HuH-7.5 (cell line): Measurements from ENCODE around the gene S100A9.

Experiments
- DNase-seq: peaks from one replicate; pipeline ENCODE4 v3.0.0; 2011; ENCODE audit warnings: low spot score

Gene S100A9

GRCh38 chr1:153361480-153362109, 3.9 kb downstream of the S100A9 start:
- no peak for DNase-seq

DNA sequence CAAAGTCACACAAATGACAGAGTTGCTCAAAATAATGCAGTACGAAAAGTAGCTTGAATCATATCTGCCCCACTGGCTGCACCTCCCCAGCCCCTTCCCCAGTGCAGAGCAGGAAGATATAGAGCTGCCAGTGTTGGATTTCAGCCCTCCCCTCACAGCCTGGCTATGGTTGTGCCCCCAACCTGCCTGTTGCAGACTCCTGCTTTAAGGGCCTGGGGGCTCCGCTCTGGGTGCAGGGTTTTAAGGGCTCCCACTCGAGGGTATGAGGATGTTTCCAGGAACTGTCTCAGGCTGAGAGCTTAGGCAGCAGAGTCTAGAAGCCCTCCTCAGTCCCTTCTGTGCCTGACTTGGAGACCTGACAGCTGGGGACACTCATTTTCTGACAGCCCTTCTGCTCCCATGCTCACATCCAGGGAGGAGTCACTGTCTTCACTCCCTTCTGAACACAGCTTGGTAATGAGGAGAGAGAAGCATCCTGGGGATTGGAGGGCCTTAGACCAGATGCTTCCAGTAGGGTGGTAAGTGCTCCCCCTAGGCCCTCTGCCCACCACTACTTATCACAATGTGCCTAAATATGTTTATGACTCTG, 4.6 kb downstream of the S100A9 start:
- DNase-seq = no peak

- no peak for DNase-seq
These were observed 6.0 kb downstream of the S100A9 start for GRCh38 chr1:153363641-153364040.

- DNase-seq = no peak
These were observed 6.5 kb downstream of the S100A9 start for GRCh38 chr1:153364156-153364555.

GRCh38 chr1:153364766-153365666, 7.4 kb downstream of the S100A9 start:
- DNase-seq = no peak

GRCh38 chr1:153365696-153366095, 8.0 kb downstream of the S100A9 start:
- no peak for DNase-seq

DNA sequence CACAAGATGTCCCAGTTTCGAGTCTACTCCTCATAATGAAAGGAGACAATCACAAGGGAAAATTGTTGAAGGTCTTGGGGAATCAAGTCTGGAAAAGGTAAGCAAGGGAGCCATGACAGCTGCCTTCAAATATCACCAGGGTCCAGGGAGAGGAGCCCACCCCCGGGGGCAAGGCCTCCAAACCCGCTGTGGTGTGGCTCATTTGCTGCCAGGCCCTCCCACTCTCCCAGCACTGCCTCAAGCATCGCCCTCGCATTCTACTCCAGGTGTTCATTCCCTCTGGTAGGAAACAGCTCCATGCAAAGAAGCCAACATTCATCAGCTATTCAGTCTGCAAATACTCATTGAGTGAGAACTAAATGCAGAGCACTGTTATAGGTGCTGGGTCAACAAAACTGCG, 8.6 kb downstream of the S100A9 start:
- no peak for DNase-seq

DNA sequence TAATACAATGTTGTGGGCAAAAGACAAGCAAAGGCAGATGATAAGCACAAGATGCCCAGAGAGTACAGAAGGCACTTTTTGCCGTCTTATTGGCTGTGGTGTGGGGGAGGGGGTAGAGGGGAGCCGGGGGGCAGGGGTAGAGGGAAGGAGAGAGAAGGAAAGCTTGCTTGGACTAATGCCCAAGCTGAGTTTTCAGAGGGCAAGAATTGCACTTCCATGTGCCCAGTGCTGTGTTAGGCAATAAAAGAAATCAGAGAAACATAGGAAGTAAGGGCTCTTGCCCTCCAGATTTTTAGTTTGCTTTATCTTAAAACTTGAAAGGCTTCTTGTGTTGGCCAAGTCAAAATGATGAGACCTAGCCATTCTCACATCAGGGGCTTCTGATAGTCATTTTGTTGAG, 9.4 kb downstream of the S100A9 start:
- DNase-seq = no peak

DNA sequence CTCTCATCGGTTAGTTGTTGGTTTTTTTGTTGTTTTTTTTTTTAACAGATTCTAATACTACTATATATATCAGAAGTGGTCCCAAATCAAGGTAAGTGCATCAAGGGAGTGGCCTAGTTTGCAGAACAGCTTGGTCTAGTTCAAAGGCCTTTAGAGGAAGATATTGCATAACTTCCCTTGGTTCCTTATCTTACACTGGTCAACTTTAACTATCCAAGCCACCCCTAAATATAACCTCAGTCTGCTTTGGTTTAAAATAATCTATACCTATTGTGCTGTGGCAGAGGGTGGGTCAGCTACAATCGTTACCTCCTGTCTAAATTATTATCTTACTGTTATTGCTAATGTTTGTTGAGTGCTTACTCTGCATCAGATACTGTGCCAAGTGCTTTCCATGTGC, 10.8 kb downstream of the S100A9 start:
- DNase-seq = no peak

DNA sequence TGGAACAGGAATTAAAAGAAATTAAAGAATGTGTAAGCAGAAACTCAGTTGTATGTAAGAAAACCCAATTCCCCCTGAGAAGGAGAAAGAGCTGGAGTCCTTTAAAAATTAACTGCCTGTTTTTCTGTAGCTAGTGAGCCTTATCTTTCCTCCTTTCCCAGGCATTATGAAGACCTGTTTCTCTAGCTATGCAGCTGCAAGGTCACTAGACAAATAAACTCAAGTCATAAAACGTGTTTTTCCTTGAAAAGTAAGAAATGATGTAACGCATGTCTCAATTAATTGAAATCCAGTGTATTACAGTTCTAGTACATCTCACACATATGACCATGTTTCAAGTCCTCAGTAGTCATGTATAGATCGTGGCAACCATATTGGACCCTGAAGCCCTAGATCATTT, 12.5 kb downstream of the S100A9 start:
- no peak for DNase-seq

DNA sequence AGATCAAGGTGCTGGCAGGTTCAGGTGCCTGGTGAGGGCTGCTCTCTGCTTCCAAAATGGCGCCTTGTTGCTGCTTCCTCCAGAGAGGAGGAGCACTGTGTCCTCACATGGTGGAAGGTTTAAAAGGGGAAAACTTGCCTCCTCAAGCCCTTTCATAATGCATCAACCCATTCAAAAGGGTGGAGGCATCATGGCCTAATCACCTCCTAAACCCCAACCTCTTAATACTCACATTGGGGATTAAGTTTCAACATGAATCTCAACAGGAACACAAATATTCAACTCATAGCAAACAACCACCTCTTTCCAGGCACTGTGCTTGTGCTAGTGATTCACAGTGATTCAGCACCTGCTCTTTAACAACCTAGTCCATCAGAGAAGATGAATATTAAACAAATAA, 13.6 kb downstream of the S100A9 start:
- no peak for DNase-seq

DNA sequence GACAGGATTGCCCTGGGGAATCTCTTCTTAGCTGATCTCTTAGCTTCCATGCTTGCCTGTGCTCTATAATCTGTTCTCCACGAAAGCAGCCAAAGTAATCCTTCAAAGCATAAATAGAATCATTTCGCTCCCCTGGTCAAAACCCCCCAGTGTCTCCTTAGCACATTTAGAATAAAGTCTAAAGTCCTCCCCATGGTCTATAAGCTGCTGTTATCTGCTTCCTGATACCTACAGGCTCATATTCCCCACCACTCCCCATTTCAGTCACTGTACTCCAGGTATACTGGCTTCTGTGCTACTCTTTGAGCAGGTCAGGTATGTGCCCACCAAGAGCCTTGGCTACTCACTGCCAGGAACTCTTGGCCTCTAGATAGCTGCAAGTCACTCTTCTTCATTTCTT, 14.9 kb downstream of the S100A9 start:
- DNase-seq = no peak

DNA sequence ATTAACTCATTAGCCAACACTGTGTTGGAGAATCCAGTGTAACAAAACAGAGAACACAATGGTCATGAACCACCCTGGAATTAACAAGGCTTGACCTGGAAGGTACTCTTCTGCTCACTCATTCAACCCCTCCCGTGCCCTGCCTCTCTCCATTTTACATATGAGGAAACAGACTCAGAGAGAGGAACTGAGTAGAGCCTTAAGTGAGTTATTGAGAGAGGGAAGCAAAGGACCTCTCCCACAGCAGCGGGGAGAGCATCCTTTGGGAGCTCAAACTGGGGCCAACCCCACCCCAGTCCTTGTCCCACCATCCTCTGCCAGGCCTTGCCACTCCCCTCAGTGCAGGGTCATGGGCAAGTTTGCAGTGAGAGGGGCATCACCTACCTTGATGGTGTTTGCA, 16.4 kb downstream of the S100A9 start:
- DNase-seq = no peak

- DNase-seq = no peak
These were observed 17.9 kb downstream of the S100A9 start, which contains the start of gene S100A12 for GRCh38 chr1:153375511-153375910. TSS of gene S100A12 (minus strand) at chr1:153375621. CDS start at chr1:153374592, 1,029 bp downstream.

- no peak for DNase-seq
These were observed 21.9 kb downstream of the S100A9 start for GRCh38 chr1:153379591-153379990.

- DNase-seq = no peak
These were observed 23.1 kb downstream of the S100A9 start for GRCh38 chr1:153380711-153381110.

DNA sequence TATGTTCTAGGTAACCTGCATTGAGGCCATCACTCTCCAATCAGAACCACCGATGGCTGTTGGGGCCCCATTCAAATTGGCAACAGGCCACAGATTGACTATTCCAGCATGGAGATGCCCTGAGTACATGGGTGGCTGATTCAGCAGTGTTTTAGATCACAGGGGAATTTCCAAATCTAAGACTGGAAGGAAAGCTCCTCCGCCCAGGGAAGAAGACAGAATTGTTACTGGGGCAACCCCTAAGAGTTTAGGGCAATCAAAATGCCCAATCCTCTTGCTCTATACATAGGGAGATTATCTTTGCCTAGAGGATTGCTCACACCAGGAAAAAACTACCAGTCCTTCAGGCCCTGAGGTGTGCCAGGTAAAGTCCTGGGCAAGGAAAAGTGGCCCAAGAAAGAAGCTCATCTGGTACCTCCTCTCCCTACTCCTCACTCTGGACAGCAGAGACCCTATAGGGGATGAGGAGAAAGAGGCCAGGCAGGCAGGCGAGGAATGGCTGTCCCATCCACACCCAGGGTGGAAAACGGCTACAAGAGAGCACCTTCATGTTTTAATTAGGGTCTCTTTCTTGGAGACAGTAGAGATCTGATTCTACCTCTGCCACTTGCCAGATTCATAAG, 27.4 kb downstream of the S100A9 start:
- no peak for DNase-seq

DNA sequence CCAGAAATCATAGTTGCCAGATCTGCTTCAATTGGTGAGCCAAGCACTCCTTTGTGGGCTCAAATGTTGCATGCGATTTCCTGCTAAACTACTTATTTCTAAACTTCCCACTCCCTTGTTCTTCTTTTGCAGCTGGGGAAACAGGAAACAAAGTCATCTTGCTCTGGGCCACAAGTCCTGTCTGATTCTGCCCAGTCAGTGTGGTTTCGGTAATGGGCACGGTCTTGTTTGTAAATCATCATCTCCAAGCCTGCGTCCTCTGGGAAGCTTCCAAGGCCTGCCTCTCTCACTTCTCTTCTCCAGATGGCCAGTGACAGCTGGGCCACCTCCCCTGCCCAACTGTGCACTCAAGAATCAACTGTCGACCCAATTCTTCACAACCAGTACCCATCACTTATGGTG, 28.8 kb downstream of the S100A9 start:
- DNase-seq = no peak

DNA sequence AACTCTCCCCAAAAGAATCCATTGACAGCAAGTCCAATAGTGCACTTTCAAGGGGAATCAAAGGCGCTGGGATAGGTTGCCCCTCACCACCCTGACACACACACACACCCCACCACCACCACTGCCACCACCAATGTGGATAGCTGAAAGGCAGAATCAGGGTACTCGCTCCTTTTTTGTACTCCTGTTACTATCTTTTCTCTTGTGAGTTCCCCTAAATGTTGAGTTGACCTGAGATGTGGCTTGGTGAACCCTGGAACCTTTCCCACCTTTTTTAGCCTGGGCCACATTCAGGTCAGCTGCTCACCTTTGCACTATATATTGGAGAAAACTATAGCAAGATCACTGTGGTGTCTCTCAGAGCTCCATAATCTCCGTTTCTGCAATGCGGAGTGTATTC, 29.3 kb downstream of the S100A9 start:
- no peak for DNase-seq

DNA sequence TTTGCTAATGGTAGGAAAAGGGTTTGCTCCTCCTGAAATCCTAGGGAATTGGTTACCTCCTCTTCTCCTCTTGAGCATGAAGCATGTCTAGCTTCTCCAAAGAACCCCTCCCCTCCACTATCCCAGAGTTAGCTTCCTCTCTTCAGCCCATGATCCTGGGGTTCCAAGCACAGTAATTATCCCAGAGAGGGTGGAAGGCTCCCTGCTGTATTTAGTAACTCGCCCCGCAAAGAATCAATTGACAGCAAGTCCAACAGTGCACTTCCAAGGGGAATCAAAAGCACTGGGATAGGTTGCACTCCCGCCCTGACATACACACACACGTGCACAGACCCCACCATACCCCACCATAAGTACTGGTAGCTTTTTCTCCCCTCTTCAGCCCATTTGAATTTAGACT, 30.1 kb downstream of the S100A9 start:
- no peak for DNase-seq

DNA sequence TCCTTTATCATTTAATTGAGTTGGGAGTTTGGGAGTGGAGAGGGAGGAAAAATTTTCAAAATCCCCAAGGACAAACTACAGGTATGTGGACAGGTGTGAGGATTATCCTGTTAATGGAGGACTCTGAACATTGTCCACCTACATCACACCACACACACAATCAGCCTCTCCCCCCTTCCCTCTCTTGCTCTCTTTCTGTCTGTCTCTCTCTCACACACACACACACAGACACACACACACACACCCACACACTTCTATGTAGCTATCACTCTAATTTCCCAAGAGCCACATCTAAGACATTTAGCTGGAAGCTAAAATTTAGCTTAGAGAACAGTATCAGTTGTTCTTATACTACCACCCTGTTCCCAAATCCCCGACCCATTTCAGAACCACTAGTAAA, 31.7 kb downstream of the S100A9 start:
- no peak for DNase-seq

DNA sequence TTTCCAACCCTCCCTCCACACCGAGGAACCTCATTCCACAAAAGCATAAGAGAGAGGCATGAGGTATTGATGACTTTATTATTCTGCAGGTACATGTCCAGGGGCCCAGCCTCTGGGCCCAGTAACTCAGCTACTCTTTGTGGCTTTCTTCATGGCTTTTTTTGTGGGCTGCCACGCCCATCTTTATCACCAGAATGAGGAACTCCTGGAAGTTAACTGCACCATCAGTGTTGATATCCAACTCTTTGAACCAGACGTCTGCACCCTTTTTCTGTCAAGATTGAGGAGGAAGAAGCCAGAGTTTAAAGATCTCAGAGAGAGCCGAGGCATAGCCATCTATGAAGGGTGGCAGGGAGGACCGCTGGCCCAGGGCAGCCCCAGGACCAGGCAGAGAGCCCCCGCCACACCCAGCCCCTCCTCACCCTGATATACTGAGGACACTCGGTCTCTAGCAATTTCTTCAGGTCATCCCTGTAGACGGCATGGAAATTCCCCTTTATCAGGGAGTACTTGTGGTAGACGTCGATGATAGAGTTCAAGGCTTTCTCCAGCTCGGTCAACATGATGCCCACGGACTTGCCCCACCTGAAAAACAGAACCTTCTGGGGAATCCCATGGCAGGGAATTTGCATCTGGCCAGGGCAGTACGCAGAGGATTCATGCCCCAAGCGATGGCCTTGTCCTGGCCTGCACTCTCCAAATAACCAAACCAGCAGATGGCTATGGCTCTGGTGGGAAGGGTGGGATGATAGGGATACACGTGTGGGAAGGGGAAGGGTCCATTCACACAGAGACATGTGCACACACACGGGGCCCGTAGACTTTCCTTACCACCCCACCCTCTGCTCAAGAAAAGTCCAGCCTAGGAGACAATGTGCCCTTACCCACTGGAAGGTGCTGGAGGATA, 32.6 kb downstream of the S100A9 start:
- no peak for DNase-seq
